ENCODE results near the gene KCNAB1.

DNA sequence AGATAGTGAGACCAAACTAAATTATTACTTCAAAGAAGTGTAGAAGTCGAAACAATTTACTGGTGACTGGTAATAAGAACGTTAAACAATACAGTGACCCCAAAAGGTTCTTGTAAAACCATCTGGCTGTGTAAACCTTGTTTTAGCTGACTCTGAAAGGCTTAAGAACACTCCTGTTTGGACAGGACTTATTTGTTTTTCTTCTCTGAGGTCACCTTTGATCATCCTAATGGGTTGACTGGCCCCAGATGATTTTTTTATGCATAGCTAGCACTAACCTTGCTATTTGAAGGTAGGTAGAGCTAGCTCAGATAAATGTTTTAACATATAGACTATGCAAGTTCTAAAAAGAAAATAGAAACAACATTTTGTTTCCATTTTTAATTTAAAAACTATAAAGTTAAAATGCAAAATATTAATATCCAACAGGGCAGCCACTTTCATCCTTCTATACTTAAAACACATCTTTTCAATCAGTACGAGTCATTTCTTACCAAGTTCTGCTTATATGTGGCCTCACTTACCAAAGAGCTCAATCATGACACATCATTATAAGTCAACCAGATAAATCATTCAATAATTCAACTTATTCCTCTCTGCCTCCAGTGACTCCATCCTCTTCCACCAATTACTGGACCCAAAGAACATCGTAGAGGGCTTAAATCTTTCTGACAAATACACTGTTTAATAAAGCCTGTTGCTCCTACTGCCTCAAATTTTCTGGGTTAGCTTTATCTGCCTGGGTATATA, 275.8 kb downstream of the KCNAB1 start:
- TF ChIP-seq EZH2 (IDR thresholded peaks at IDR 0.05; ENCODE audit: borderline replicate concordance, insufficient read depth, low read depth, low read length, poor library complexity, severe bottlenecking): no peak
- TF ChIP-seq, protein P1, sequence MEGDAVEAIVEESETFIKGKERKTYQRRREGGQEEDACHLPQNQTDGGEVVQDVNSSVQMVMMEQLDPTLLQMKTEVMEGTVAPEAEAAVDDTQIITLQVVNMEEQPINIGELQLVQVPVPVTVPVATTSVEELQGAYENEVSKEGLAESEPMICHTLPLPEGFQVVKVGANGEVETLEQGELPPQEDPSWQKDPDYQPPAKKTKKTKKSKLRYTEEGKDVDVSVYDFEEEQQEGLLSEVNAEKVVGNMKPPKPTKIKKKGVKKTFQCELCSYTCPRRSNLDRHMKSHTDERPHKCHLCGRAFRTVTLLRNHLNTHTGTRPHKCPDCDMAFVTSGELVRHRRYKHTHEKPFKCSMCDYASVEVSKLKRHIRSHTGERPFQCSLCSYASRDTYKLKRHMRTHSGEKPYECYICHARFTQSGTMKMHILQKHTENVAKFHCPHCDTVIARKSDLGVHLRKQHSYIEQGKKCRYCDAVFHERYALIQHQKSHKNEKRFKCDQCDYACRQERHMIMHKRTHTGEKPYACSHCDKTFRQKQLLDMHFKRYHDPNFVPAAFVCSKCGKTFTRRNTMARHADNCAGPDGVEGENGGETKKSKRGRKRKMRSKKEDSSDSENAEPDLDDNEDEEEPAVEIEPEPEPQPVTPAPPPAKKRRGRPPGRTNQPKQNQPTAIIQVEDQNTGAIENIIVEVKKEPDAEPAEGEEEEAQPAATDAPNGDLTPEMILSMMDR (IDR thresholded peaks at IDR 0.05): no peak

All from B cell (primary cell).